GM18873 (cell line): Measurements from ENCODE around the gene TMEM87B.
"Not testable (repeated sequence)": the region's sequence is repeated elsewhere in the genome, so short reads cannot be mapped to it uniquely, and the experiment has no call there.

Experiments used
- ATAC-seq: cut with Tn5 transposase; IDR thresholded peaks from one replicate; pipeline ENCODE4 v1.9.1; 2021; ENCODE audit warnings: mild to moderate bottlenecking, moderate library complexity, moderate number of reproducible peaks; ENCODE audit not compliant: unreplicated experiment, low FRiP score

Gene TMEM87B

DNA sequence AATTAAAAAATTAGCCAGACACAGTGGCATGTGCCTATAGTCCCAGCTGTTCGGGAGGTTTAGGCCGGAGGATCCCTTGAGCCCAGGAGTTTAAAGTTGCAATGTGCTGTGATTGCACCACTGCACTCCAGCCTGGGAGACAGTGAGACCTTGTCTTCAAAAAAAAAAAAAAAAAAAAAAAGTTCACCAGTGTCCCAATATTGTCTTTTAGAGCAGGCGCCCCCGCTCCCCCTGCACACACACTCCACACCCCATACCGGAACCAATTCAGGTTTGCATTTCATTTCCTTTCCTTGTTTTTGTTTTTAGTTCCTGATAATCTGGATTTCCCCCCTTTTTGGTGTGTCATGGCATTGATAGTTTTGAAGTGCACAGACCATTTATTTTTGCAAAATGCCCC is 10.4 kb downstream of the TMEM87B start:
- ATAC-seq, result no peak

DNA sequence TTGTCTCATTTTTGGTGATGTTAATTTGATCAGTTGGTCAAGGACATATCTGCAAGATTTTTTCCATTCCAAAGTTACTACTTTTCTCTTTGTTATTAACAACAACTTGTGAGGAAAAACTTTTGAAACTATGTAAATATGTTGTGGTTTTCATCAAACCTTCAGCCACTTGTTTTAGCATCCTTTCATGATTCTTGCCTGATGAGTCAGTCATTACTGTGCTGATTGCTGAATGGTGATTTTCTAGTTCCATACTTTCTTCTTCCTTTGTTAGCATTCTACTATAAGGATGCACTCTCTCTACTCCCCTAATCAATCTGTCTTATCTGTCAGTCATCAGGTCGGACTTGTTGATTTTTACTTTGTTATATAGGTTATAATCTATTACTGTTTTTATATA is 10.9 kb downstream of the TMEM87B start:
- no peak for ATAC-seq

DNA sequence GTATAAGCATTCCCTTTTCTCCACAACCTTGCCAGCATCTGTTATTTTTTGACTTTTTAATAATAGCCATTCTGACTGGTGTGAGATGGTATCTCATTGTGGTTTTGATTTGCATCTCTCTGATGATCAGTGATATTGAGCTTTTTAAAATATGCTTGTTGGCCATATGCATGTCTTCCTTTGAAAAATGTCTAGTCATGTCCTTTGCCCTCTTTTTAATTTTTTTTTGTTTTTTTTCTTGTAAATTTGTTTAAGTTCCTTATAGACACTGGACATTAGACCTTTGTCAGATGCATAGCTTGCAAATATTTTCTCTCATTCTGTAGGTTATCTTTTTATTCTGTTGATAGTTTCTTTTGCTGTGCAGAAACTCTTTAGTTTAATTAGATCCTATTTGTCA is 14.7 kb downstream of the TMEM87B start:
- ATAC-seq, result not testable (repeated sequence)

DNA sequence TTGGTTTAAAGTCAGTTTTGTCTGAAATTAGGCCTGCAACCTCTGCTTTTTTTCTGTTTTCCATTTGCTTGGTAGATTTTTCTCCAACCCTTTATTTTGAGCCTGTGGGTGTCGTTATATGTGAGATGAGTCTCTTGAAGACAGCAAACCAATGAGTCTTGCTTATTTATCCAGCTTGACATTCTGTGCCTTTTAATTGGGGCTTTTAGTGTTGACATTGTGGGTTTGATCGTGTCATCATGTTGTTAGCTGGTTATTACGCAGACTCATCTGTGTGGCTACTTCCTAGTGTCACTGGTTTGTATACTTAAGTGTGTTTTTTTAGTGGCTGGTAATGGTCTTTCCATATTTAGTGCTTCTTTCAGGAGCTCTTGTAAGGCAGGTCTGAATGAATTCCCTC is 18.8 kb downstream of the TMEM87B start:
- ATAC-seq, result no peak

DNA sequence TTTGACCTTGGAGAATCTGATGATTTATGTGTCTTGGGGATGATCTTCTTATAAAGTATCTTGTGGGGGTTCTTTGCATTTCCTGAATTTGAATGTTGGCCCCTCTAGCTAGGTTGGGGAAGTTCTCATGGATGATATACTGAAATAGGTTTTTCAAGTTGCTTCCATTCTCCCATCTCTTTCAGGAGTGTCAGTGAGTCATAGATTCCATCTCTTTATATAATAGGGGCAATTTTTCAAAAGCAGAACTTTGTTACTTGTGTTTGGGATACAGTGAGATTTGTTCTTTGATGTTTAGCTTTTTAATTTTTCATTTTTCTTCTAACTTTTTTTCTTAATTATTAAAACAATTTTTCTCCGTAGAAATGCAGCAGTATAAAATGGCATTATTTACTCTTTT is 19.4 kb downstream of the TMEM87B start:
- ATAC-seq, result no peak

DNA sequence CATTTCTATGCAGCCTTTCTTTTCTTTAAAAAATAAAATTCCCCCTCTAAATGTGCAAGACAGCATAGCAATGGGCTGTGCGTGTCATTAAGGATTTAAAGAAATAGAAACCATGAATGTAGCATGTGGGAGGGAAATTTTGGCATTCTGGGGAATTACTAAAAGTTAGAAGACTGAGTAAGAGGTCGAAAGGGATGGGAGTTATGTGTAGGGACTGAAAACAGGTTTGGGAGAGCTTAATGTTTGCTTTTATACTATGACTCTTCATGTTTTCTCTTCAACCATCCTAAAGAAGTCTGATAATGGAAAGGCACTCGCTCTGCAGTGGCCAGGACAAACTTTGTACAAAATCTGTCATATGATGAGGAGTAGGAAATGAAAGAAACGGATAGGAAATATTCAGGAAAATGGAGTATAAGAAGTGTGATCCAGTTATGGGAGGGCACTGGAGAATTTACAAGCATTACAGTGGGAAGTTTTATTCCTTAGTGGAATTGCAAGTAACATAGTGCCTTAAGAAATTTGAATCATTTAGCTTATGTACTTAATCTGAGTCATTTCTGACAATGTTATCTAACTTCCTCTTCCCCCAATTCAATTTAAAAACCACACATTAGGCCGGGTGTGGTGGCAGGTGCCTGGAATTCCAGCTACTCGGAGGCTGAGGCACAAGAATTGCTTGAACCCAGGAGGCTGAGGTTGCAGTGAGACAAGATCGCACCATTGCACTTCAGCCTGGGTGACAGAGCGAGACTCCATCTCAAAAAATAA is 20.6 kb downstream of the TMEM87B start:
- ATAC-seq, result no peak

DNA sequence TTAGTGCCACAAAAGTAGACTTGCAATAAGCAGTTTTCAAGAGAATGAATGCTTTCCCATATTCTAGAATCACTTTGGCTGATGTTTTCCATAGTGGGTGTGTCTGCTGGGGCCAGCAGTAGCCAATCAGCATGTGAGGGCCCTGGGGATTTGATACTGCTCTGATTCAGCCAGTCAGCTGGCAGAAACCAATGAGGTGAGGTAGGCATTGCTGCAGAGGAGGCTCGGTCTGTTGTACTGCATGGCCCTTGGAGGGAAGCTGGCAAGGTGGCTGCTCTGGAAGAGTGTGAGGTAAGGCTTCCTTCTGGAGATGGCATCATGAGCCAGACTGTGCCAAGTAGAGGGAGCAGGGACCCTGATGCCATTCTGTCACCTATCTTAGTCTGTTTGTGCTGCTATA is 22.7 kb downstream of the TMEM87B start:
- no peak for ATAC-seq

DNA sequence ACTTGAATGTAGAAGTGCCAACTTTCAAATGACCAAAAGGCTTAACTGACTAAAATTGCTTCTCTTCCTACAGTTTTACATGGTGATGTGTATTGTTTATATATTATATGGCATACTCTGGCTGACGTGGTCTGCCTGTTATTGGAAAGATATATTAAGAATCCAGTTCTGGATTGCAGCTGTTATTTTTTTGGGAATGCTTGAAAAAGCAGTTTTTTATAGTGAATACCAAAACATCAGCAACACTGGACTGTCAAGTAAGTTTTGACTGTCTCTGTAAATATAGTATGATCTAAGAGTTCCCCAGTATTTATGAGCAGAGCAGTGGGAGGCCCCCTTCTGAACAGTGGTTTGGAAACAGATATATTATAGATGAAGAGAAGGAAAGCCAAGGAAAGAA is 26.2 kb downstream of the TMEM87B start:
- no peak for ATAC-seq

DNA sequence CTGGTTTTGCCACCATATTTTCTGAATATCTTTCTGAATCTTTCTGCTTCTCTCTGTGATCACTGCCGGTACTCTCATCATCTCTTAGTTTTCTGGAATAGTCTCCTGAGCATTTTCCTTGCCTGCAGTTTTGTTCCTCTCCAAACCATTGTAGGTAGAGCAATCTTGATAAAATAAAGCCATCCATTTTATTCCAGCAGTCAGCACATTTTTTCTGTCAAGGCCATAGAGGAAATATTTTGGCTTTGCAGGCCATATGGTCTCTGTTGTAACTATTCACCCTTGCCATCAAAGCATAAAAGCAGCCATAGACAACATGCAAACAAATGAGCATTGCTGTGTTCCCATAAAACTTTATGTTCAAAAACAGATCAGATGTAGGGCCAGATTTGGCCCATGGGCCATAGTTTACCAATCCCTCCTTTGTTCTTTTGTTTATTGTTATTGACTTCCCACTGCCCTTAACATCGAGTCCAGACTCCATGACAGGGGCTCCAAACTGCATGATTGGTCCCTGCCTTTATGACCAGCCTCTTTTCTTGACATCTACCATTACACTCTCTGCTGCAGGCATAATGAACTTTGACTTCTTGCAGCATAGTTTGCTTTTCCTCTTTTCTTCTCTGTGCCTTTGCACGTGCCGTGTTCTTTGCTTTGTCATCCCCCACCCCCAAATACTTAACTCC is 29.8 kb downstream of the TMEM87B start:
- no peak for ATAC-seq

DNA sequence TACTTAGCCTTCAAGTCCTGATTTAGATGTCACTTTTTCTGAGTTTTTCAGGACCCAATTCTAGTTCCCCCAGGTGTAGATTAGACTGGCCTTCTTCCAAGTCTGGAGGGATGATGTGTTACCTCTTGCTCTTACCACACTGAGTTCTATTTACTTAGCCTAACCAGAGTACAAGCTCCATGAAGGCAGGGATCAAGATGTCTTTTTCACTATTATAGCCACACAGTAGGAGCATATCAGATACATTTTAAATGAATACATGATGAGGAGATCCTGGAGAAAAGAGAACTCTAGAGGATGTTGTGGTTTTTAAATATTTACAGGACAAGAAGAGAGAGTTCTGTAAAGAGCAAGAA is 30.3 kb downstream of the TMEM87B start:
- ATAC-seq, result no peak

DNA sequence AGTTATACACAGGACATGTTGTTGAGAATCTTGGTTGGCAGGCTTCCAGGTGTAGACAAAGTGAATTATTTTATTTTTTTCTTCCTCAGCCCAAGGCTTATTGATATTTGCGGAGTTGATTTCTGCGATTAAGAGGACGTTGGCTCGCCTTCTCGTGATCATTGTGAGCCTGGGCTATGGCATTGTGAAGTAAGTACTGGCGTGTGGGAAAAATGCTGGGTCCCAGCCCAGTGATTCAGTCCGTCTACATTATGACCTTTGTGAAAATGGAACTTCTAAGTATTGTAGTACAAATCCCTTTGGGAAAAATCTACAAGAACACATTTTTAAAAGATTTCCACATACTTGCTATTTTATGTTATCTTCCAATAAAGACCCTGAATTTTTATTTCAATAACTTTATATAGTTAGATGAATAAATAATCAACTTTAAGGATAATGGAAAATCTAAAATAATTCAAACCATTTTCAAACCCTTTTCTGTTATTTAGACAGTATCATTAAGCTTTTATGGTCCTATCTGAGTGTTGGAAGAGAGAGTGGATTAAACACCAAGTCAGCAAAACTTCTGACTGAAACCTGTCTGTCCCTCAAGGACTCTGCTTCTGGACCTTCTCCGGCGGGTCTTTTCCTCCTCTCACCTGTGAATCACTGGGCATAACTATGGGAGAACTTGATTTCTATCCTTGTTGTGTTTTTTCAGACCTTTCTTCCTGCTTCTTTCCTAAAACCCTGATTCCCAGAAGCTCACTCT is 31.0 kb downstream of the TMEM87B start:
- ATAC-seq, result no peak

DNA sequence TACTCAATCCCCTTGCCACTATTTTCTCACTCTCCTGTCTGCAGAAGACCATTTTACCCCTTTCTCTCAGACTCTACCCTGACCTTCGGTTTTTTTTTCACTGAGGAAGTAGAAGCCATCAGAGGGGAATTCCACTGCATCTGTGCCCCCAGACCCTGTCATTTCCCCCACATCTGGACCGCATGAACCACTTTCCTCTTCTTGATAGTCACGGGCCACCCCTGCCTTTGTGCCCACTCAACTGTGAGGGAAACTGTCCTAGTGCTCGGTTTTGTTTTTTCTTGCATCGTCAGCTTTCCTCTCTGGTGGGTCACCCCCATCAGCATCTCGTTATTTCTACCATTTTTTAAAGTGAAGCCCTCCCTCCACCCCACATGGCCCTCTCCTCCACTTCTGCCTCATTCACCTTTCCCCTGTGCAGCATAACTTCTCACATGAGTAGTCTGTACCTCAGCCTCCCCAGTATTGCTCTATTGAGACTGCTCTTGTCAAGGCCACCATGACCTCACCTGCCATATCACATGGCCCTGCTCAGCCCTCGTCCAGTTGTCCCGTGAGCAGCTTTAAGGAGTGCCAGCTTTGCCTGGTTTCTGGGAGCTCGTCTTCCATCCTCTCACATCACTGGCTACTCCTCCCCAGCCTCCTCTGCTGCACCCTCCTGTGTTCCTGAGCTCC is 32.4 kb downstream of the TMEM87B start:
- ATAC-seq, result peak; percentile 65

DNA sequence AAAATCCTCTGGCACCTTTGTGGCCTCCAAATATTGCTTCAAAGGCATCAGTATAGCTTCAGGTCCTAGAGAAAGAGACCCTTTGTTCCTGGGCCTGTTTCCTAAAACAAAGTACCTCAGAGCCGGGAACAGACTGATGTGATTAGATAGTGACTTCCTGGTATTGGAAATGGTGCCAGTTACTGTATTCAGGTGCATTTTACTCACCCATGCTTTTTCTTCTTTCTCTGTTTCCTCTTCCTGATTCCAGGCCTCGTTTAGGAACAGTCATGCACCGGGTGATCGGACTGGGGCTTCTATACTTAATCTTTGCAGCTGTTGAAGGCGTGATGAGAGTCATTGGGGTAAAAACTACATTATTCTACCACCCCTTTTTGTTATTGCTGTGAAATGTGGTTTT is 34.3 kb downstream of the TMEM87B start:
- ATAC-seq, result no peak

DNA sequence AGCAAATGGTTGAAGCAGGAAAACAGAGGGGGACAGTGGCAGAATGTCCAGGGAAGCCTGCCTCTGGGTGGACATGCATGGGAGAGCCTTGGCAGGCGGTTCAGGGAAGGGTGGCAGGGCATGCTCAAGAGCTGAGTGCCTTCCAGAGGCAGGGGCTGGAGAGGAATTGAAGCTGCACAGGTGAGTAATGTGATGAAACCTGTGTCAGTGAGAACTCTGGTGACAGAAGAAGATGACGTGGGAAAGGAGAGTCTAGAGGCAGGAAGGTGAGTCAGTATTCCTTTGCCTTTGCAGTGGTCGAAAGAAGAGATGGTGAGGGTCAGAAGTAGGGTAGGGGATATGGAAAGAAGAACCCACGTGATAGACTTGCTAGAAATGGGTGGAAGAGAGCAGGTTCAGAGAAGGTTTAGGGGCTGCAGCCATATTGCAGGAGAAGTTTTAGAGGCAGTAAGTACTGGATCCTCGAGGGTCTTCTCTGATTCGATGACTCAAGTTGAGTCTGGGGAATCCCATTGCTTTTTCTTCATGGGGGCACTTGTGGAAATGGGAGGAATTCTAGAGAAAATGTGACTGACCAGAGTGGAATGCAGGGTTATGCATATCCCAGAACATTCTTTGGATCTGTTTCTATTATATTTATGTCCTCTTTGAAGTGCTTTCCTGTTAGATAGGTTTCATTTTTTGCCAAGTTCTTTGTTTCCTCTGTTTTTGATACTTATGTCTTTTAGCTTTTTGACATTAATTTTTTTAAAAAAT is 37.4 kb downstream of the TMEM87B start:
- ATAC-seq, result no peak

DNA sequence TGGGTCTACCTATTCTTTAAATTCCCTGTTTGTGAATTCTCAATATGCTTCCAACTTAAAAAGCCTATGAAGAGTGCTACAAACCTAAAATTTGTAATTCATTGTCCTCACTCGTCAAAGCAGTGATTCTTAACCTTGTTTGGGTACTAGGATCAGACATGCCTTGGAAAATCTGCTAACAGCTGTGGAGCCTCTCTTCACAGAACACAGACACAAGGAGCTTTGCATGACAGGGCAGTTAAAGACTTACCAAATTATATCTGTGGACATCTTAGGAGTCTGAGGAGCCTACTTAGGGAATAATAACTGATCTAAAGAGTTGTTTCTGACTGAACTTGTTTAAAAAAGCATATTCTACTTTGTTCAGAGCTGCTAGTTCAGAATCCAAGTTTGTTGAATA is 38.1 kb downstream of the TMEM87B start:
- no peak for ATAC-seq

DNA sequence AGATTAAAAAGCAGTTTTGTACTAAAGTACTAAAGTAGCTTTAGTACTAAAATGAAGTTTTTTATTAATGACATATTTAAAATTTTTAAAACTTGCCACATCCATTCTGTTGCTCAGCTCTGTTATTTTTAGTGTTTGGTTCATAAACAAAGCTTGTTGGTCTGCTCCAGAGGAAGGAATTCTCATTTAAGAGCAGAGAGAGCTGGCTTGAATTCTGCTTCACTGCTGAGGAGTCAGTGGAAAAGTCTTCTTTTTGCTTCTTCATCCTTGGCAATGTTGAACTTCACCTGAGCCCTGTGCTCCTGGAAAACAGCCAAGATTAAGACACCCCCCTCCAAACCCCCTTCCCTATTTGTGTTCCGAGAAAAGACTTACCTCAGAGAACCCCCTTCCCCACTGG is 40.6 kb downstream of the TMEM87B start:
- ATAC-seq, result no peak

DNA sequence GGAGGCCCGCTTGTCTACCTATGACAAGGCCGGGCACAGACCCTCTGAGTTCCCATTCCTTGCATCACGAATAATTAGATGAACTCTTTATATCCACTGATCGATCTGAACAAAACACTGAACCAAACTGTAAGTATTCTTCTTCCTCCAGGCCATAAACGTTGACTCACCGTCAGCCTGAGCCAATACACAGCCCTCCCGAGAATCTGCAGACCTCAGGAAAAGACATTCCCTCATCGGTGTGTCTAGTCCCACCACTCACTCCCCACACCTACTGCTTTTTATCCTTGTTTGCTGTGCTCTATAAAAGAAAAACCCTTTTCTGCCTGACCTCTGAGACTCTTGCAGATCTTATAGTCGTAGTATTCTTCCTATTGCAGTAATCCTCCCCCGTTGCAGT is 41.0 kb downstream of the TMEM87B start:
- ATAC-seq, result no peak

DNA sequence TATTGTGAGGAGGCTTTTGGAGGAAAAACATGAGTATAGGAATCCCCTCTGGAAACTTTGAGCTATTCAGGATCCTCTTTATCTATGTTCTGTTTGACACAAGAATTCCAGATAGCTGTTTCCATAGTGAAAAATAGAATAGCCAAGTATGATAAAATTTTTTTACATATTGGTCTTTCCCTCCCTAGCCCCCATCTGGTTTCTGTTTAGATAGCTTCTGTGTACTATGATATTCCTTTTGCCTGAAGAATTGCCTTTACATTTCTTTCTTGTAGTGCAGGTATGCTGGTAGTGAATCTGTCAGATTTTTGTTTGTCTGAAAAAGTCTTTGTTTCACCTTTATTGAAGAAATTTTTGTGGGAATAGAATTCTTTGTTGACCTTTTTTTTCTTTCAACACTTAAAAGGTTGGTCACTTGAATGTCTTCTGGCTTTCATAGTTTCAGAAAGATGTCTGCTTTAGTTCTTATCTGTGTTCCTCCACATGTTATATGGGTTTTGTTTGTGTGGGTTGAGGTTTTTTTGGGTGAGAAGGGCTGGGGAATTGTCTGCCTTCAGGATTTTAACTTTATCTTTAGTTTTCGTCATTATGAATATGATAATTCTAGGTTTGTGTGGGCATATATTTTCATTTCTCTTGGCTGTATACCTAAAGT is 53.2 kb downstream of the TMEM87B start:
- ATAC-seq, result no peak

DNA sequence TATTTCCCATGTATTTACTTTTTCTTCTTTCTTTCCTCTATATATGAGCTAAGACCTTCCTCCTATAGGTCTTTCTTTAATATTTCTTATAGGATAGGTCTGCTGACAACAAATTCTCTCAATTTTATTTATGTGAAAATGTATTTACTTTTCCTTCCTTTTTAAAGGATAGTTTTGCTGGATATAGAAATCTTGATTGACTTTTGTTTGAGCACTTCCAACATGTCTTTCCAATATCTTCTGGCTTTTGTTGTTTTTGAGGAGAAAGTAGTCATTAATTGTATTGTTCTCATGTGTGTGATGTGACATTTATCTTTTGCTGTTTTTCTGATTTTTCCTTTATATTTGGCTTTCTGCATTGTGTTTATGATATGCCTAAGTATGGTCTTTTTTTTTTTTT is 54.2 kb downstream of the TMEM87B start:
- ATAC-seq, result no peak

DNA sequence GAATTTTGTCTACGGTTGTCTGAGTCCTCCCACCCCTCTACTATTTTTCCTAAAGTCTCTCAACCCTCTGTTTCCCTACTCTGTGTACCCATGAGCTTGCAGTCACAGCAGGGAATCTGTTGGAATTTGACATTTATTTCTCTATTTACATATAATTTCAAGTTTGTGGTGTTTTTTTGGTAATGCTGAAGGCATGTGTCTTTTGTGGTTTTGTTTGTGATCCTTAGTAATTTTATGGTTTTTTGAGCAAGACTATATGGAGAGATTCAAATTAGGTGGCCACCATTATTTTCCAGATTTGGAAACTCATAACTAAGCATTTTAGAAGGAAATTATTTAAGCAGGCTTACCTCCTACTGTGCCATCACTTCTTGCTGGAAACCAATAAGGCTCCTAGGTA is 55.9 kb downstream of the TMEM87B start:
- ATAC-seq, result no peak
